Measurements from ENCODE around the gene HOXD4.

The HOXD4 gene

DNA sequence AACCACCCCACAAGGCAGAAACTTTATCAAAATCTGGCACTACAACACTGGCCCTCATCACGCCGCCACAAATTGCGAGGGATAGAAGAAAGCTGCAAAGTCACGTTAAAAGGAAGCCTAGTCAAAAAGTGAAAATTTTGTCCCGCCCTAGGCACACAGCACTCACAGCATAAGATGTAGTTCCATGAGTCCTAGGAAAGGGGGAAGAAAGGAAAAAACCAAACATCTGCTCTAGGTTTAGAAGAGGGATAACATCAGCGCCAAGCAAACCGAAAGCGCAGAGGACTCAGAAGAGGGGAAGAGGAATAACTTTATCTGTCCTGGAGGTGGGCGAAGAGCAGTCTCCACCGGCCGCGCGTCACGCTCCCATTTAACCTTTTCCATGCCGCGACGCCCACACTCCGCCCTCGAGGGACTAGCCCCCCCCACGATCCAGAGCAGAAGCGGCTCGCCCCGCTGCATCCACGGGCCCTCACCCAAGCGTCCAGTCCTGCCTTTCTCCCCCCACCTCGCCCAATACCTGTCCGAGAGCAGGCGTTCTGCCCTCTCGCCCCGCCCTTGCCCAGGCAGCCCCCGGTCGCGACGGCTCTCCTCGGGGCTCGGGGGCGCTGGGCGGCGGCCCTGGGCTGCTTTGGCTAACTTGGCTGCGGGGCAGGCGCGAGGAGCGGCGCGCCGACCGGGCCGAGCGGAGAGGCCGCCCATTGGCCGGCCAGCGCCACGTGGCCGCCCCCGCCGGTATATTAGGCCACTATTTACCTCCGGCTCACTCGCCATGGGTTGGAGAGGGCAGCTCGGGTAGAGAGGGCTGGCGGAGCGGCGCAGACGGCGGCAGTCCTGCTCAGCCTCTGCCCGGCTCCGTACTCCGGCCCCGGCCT lies 36.8 kb downstream of the HOXD4 start, which contains the start of gene HOXD1:
TSS of gene HOXD1 (plus strand) at position 770 of the 875 bp plus-strand sequence. CDS start 134 bp downstream, outside the sequence.
- H3K36me3 Mint-ChIP-seq (ENCODE audit: low read depth), result no peaks in the 10 kb centered on the region
- H3K9me3 Mint-ChIP-seq, result no peaks in the 10 kb centered on the region
- H3K27me3 Mint-ChIP-seq (ENCODE audit: low read depth, poor library complexity), result no peaks in the 10 kb centered on the region
- peaks cover 80% of the 10 kb centered on the region for H3K4me1 Mint-ChIP-seq
- peak within 1 kb of the TSS; percentile 94 for H3K27ac Mint-ChIP-seq
- TF ChIP-seq, protein P1, sequence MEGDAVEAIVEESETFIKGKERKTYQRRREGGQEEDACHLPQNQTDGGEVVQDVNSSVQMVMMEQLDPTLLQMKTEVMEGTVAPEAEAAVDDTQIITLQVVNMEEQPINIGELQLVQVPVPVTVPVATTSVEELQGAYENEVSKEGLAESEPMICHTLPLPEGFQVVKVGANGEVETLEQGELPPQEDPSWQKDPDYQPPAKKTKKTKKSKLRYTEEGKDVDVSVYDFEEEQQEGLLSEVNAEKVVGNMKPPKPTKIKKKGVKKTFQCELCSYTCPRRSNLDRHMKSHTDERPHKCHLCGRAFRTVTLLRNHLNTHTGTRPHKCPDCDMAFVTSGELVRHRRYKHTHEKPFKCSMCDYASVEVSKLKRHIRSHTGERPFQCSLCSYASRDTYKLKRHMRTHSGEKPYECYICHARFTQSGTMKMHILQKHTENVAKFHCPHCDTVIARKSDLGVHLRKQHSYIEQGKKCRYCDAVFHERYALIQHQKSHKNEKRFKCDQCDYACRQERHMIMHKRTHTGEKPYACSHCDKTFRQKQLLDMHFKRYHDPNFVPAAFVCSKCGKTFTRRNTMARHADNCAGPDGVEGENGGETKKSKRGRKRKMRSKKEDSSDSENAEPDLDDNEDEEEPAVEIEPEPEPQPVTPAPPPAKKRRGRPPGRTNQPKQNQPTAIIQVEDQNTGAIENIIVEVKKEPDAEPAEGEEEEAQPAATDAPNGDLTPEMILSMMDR (IDR thresholded peaks at IDR 0.05), result no peak
- H3K4me3 Mint-ChIP-seq, result peak within 1 kb of the TSS; percentile 96
- peak; percentile 82 for DNase-seq

DNA sequence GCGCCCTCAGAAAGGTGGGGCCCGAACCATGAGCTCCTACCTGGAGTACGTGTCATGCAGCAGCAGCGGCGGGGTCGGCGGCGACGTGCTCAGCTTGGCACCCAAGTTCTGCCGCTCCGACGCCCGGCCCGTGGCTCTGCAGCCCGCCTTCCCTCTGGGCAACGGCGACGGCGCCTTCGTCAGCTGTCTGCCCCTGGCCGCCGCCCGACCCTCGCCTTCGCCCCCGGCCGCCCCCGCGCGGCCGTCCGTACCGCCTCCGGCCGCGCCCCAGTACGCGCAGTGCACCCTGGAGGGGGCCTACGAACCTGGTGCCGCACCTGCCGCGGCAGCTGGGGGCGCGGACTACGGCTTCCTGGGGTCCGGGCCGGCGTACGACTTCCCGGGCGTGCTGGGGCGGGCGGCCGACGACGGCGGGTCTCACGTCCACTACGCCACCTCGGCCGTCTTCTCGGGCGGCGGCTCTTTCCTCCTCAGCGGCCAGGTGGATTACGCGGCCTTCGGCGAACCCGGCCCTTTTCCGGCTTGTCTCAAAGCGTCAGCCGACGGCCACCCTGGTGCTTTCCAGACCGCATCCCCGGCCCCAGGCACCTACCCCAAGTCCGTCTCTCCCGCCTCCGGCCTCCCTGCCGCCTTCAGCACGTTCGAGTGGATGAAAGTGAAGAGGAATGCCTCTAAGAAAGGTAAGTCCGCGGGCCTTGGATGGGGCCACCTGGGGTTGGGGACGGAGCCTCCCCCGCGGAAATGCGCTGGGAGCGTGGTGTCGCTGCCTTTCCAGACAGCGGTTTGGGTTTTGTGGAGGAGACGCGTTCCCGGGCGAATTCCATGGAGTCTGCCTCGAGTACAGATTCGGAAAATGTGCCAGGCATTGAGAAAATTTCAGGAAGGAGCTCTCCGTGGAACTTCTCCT lies 37.7 kb downstream of the HOXD4 start:
- TF ChIP-seq, protein P1 (IDR thresholded peaks at IDR 0.05), result no peak
- peak; percentile 58 for DNase-seq
- H3K27ac Mint-ChIP-seq, result peak overlapping the region; percentile 75
- peak overlapping the region; percentile 96 for H3K4me3 Mint-ChIP-seq
- H3K27me3 Mint-ChIP-seq (ENCODE audit: low read depth, poor library complexity), result no peaks in the 10 kb centered on the region
- no peaks in the 10 kb centered on the region for H3K36me3 Mint-ChIP-seq (ENCODE audit: low read depth)
- H3K4me1 Mint-ChIP-seq, result peaks cover 75% of the 10 kb centered on the region
- H3K9me3 Mint-ChIP-seq, result no peaks in the 10 kb centered on the region

DNA sequence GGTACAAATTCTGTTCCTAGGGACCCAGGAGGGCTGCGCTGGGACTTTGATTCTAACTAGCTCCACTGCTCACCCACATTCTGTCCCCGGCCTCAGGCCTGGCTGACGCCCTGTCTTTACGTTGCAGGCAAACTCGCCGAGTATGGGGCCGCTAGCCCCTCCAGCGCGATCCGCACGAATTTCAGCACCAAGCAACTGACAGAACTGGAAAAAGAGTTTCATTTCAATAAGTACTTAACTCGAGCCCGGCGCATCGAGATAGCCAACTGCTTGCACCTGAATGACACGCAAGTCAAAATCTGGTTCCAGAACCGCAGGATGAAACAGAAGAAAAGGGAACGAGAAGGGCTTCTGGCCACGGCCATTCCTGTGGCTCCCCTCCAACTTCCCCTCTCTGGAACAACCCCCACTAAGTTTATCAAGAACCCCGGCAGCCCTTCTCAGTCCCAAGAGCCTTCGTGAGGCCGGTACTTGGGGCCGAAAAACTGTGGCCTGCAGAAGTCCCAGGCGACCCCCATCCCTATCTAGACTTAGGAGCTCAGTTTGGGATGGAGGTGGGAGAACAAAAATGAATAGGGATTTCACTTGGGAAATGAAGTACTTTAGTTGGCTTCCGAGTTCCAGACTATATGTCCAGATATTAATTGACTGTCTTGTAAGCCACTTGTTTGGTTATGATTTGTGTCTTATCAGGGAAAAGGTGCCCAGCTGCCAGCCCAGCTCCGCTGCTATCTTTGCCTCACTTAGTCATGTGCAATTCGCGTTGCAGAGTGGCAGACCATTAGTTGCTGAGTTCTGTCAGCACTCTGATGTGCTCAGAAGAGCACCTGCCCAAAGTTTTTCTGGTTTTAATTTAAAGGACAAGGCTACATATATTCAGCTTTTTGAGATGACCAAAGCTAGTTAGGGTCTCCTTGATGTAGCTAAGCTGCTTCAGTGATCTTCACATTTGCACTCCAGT lies 38.6 kb downstream of the HOXD4 start:
- Mint-ChIP-seq H3K36me3 (ENCODE audit: low read depth) (no peaks in the 10 kb centered on the region), H3K9me3 (no peaks in the 10 kb centered on the region), H3K27ac (peak overlapping the region; percentile 75), H3K27me3 (ENCODE audit: low read depth, poor library complexity) (peaks cover 6% of the 10 kb centered on the region), H3K4me1 (peaks cover 65% of the 10 kb centered on the region), H3K4me3 (peak overlapping the region; percentile 96)
- TF ChIP-seq, protein P1 (IDR thresholded peaks at IDR 0.05), result no peak
- peak; percentile 41 for DNase-seq

DNA sequence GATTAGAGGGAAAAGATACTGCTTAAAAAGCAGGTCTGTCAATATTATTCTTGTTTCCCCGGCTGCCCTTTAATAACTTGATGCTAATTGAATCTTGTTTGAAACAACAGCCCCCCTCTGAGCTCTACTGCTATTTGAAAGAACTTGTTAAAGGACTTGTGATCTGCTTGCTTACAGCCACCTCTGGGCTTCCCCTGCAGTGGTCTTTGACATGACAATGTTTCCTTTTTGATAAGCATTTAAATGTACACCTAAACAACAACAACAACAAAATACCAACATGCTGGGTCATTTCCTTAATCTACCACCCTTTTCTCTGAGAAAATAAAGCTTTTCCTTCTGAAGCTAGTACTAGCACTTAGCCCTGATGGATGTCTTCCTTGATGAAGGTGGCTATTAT lies 41.0 kb downstream of the HOXD4 start:
- TF ChIP-seq, protein P1 (IDR thresholded peaks at IDR 0.05), result no peak
- no peaks in the 10 kb centered on the region for H3K9me3 Mint-ChIP-seq
- peaks cover 43% of the 10 kb centered on the region for H3K4me1 Mint-ChIP-seq
- peaks cover 6% of the 10 kb centered on the region for H3K27me3 Mint-ChIP-seq (ENCODE audit: low read depth, poor library complexity)
- no peak for DNase-seq
- H3K36me3 Mint-ChIP-seq (ENCODE audit: low read depth), result no peaks in the 10 kb centered on the region
- peak overlapping the region; percentile 7 for H3K4me3 Mint-ChIP-seq
- H3K27ac Mint-ChIP-seq, result no peak overlapping the region

DNA sequence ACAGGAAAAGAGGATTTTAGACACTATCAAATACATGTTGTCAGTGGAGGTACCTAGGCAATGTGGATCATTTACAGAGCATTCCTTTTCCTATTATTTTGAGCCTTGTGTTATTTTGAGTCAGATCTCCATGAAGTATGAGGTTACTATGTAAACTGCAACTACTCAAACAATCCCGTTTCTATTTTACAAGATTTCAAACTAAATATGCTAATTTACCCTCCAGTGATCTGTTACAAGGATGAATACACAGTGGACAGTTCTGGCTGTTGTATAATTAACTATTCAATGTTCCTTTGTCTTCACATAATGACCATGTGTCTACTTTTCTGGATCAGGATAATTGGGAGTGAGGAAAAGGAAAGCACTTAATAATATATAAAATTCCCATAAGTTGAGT lies 41.7 kb downstream of the HOXD4 start:
- Mint-ChIP-seq H3K9me3 (no peaks in the 10 kb centered on the region), H3K4me1 (peaks cover 38% of the 10 kb centered on the region), H3K4me3 (no peak overlapping the region), H3K27ac (no peak overlapping the region), H3K27me3 (ENCODE audit: low read depth, poor library complexity) (peaks cover 6% of the 10 kb centered on the region), H3K36me3 (ENCODE audit: low read depth) (no peaks in the 10 kb centered on the region)
- TF ChIP-seq, protein P1 (IDR thresholded peaks at IDR 0.05), result no peak
- DNase-seq, result no peak
